HG02973 (cell line): Measurements from ENCODE around the gene SERPINB3.
"Not testable (repeated sequence)": the region's sequence is repeated elsewhere in the genome, so short reads cannot be mapped to it uniquely, and the experiment has no call there.

Experiments used
- ATAC-seq: cut with Tn5 transposase; IDR thresholded peaks from one replicate; pipeline ENCODE4 v1.9.1; 2021; ENCODE audit warnings: moderate library complexity; ENCODE audit not compliant: unreplicated experiment

SERPINB3 gene

DNA sequence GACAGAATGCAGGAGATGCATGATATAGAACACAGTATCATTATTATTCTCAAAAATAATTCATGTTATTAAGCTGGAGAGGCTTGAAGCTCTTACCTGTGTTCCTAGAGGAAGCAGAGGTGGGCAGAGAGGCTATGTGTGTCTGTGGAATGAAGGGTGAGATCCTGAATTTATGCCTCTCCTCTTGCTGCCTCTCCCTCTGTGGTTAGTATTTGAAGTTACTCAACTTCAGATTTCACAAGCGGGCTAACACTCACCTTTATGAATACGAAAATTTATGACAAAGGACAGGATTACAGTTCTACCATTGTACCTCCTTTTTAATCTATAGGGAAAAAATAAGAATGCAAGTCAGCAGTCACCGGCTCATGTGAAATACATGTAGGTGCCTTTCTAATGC, at the start of gene SERPINB3:
SERPINB3 (minus strand) TSS at position 144 of the 400 bp plus-strand sequence. CDS start 677 bp downstream, outside the sequence.
- ATAC-seq: not testable (repeated sequence)

DNA sequence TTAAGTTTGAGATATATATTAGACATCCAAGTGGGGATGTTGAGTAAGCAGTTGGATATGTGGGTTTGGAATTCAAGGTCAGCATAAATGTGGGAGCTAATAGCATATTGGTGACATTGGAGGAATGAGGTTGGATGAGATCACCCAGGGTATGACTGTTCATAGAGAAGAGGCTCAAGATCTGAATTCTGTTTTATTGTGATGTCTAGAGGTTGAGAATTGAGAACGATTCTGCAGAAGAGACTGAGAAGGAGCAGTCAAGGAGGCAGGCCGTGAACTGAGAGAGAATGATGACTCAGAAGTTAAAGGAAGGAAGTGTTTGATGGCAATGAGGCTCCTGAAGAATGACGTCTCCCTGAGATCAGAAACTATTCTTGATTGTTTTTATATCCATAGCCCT, 47.0 kb upstream of the SERPINB3 start:
- no peak for ATAC-seq

DNA sequence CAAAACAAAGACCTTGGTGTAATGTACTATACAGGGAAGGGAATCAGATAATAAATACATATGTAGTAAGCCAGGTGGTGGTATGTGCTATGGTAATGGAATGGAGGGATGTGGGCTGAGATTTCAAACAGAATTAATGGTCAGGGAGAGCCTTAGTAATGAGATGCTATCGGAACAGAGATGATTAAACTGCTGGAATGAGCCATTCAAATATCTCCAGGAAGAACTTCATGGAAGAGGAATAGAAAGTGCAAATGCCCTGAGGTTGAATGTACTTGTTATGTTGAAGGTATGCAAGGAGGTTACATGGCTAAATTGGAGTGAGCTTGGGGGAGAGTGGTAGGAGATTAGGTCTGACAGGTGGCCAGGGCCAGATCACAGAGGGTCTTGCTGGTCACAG, 46.1 kb upstream of the SERPINB3 start:
- ATAC-seq: no peak

GRCh38 chr18:63705401-63705800, 43.7 kb upstream of the SERPINB3 start:
- ATAC-seq: no peak

- no peak for ATAC-seq
Measured at GRCh38 chr18:63702660-63703059, 41.0 kb upstream of the SERPINB3 start, which contains the start of gene SERPINB11. Gene SERPINB11, plus strand, starts transcription at chr18:63702960. Its CDS starts 7,234 bp downstream, at chr18:63710194.

- ATAC-seq: no peak
Measured at GRCh38 chr18:63701952-63702351, 40.3 kb upstream of the SERPINB3 start.

DNA sequence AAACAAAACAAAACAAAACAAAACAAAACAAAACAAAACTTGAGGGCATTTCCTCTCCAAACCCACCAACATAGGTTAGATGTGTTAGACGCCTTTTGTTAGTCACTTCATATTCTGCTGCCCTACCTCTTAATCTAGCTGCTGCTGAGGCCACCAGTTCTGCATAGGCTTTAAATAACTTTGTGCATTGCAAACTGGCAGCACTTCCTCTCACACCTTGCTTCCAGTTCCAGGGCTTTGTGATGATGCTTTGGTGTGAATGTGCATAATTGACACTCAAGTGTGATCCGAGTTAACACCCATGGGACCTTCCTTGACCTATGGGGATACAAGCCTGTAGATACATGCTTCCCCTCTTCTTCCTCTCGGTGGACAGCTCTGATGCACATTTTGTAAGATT, 38.8 kb upstream of the SERPINB3 start:
- no peak for ATAC-seq

DNA sequence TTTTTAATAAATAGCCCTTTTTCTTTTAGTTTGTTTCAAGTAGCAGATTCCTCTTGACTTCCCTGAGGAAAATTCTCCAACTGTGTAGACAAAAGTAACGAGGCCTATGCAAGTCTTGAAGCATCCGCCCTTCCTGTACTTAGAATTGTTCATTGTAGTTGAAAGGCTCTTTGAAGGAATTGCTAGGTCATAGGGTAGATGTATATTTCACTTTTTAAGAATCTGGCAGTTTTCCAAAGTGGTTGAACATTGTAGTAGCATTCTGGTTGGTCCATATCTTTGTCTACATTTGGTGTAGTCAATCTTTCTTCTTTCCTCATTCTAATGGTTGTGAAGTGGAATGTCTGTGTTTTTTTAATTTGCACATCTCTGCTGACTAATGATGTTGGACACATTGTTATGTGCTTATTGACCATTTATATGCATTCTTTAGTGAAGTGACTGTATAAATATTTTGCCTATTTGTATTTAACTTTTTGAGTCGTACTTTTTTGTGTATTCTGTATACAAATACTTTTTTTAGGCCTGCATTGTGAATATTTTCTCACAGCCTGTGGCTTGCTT, 35.5 kb upstream of the SERPINB3 start:
- ATAC-seq: no peak

GRCh38 chr18:63689064-63689463, 27.4 kb upstream of the SERPINB3 start:
- ATAC-seq: no peak

DNA sequence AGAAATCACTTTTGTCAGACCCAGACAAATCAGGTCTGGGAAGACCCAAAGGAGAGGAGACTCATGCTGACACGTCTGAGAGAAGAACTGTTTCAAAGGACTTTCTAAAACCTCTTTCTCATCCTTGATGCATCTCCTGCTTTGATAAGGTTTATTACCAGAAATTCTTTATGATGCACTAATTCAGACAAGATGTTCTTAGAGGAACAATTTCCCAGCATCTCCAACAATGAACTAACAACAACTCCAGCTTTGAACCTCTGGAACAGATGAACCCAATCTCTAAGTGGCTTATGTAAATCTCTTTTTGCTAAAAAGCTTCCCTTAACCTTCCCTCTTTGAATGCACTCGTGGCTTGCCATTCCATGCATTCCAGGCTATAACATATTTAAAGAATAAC, 25.2 kb upstream of the SERPINB3 start:
- ATAC-seq: no peak

DNA sequence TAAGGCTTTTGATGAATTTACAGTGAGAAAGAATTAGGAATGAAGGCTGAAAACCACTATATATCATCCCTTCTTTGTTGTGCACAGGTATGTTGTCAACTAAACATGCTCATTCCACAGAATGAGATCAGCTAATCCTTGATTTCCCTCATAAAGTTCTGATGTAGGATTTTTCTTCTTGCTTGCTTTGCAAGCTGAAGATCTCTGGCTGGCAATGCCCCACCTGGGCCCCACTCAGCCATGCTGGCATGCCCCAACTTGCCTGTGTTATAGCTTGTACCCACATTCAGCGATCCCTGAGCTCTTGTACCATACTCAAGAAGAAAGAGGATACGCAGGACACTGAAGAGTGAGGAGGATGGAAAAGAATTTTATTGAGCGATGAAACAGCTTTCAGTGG, 23.0 kb upstream of the SERPINB3 start:
- no peak for ATAC-seq

DNA sequence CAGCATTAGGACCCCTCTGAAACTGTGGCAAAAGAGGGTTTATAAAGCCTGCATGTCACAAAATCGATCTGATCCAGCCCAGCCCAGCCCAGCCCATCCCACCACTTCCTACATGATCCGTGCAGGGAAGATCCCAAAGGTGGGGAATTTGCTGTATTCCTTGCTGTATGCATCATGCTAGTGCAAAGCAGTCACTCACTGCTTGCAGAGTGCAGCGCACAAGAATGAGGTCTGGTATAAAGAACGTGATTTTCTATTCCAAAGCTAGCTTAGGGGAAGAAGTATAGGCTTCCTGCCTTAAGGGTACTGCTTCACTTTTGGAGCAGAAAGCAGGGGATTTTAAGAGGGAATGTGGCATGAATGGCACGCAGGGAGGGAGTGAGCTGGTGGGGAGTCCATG, 22.2 kb upstream of the SERPINB3 start:
- no peak for ATAC-seq

DNA sequence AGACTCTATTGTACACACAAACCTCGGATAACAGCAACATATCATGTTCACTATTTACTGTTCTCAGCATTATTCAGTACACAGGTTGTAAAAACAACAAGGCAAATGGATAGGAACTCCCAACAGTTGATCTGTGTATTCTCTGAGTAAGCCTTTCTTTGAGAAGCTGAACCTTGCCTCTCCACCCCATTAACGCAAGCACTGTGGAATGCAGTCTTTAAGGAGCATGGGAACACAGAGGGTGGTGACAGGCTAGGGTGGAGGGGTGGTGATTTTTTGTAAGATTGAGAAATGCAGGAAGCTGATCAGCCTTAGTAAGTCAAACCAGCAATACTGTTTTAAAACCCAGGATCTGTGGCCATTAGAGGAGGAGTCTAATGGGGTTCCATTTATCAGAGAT, 21.5 kb upstream of the SERPINB3 start:
- ATAC-seq: no peak

DNA sequence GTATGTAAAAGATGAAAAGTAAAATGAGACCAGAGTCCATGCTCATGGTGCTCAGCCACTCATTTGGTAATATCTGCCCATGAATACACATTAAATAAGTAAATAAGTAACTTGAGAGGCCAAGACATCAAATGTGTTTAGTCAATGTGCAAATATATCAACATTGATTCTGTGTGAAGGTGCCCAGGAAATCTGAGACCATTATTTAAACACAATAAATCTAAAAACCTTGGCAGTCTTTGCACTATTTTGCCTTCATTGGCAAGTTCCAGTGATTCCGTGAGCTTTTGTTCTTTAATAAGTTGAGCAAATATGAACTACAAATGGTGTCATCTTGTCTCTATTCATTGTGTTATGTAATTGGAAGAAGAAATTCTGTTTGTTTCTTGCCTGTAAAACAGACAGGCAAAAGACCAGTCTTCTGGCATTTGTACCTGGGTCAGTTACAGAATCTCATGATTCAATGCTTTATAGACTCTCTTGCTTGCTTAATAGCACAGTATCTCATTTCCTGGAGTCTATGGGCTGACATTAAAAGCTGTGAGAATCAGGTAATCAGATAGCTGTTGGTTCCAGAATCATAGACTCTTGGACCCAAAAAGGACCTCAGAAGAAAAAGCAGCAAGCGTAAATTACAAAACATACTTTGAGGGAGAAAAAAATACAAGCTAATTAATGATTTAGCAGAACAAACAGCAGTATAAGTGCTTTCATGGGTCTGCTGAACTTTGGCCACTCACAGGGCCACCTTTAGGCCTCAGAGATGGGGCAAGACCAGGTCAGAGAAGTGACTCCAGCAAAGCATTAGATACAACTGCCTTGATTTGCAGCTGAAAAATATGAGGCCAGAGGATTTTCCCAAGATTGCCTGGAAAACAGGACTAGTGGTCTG, 20.0 kb upstream of the SERPINB3 start:
- ATAC-seq: no peak

- ATAC-seq: no peak
Measured at GRCh38 chr18:63679820-63680606, 18.3 kb upstream of the SERPINB3 start.

DNA sequence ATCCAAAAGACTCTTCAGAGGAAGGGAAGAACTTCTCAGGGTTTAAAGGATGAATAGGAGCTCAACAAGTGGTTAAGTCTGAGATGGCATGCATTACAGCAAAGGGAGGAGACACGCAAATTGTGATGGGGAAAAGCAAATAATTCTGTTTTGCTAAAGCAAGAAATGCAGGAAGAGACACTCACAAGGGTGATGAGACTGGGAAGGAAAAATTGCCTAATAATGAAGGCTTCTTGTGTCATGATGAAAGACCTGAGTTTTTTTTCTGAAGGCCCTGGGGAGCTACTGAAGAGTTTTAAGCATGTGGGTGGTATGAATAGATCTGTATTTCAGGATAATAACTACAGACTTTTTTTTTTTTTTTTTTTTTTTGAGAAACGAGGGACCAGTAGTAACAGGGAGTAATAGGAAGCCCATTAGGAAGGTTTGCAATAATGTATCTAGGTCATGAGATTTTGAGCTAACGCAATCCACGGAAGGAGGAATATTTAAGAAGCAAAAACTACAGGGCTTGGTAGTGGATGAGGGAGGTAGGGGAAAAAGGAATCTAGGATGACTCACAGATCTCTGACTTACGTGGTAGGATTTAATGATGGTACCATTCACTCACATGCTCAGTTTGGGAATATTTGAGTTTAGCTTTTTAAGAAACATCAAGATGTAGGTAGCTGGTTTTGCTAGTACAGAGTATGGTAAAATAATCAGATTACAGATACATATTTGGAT, 16.0 kb upstream of the SERPINB3 start:
- no peak for ATAC-seq

GRCh38 chr18:63676526-63677323, 15.0 kb upstream of the SERPINB3 start:
- no peak for ATAC-seq

- ATAC-seq: no peak
Measured at GRCh38 chr18:63664571-63664970, 2.9 kb upstream of the SERPINB3 start.

DNA sequence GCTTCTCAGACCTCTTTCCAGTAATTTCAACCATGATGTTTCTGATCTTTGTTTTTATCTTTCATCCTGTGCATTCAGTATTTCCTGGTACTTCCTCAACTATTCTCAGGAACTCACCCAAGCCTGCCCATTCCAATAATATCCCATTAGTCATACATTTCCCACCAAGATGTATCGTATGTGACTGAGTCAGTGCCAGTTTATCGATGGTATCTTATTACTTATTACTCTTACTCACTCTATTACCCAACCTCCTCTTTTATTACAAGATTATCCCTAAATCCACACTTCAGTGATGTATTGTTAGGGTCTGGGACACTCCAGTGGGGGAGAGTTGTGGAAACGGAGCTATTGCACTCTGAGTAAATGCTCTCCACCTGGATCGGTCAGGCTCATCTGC, 2.8 kb downstream of the SERPINB3 start:
- ATAC-seq: not testable (repeated sequence)

DNA sequence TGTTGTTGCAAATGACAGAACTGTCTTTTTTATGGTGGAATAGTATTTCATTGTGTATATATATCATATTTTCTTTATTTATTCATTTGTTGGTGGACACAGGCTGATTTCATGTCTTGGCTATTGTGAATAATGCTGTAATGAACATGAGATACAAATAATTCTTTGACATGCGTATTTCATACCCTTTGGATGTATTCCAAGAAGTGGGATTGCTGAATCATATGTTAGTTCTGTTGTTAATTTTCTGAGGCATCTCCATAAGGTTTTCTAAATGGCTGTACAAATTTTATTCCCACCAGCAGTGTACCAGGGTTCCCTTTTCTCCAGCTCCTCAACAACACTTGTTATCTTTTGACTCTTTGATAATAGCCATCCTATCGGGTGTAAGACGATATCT, 11.4 kb downstream of the SERPINB3 start:
- ATAC-seq: not testable (repeated sequence)
